GM12892 (cell line): ENCODE measurements around the gene F13A1.

ENCODE experiments used
- POLR2A ChIP-seq: IDR thresholded peaks from 2 replicates; pipeline ENCODE4 v1.6.1; 2011; ENCODE audit warnings: low read depth, low read length, control low read depth
- POLR2AphosphoS5 ChIP-seq: IDR thresholded peaks from 2 replicates; pipeline ENCODE4 v1.6.1; 2011; ENCODE audit warnings: low read depth, low read length, control low read depth

DNA sequence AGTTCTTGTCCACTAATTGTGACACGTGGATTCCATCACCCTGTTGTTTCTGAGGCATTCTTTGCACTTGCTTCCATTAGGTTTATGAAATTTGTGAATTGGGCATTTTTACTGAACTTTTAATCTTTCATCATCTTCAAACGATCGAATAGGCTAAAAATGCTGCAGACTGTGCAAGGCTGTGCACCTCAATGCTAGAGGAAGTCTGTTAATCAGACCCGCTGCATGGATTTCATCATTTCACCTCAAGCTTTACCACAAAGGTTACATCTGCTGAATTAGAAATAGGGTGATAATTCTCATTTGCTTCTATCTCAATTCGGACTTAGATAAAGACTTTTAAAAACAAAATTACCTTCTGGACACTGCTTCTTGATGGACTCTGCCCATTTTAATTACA, 27.8 kb upstream of the F13A1 start:
- TF ChIP-seq POLR2A (no peak), POLR2AphosphoS5 (no peak)
